ENCODE results near the gene TRIM7.

The TRIM7 gene

DNA sequence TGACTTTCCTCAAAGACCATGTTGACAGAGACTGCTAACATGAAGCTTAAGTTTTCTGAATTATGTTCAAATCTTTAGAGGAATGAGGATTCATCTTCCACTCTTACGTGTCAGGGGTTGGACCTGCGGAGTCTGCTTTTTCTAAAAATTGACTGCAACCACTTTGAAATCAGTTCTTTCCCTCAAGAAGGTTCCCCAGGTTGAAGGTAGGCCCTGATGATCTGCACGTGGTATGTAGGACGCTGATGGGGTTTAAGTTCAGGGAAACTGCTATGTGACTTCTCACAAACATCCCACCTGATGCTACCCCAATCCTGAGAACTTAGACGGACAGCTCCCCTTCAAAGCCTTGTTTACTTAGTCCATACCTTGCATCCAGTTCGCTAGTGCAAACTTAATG, 31.5 kb upstream of the TRIM7 start:
- H3K4me3 ChIP-seq (ENCODE audit: low read depth, low read length) = no peak overlapping the region
- no peak for DNase-seq (ENCODE audit: low read depth)
- TF ChIP-seq, protein P1, sequence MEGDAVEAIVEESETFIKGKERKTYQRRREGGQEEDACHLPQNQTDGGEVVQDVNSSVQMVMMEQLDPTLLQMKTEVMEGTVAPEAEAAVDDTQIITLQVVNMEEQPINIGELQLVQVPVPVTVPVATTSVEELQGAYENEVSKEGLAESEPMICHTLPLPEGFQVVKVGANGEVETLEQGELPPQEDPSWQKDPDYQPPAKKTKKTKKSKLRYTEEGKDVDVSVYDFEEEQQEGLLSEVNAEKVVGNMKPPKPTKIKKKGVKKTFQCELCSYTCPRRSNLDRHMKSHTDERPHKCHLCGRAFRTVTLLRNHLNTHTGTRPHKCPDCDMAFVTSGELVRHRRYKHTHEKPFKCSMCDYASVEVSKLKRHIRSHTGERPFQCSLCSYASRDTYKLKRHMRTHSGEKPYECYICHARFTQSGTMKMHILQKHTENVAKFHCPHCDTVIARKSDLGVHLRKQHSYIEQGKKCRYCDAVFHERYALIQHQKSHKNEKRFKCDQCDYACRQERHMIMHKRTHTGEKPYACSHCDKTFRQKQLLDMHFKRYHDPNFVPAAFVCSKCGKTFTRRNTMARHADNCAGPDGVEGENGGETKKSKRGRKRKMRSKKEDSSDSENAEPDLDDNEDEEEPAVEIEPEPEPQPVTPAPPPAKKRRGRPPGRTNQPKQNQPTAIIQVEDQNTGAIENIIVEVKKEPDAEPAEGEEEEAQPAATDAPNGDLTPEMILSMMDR (conservative IDR thresholded peaks at IDR 0.05; ENCODE audit: low read depth, low read length) = no peak

DNA sequence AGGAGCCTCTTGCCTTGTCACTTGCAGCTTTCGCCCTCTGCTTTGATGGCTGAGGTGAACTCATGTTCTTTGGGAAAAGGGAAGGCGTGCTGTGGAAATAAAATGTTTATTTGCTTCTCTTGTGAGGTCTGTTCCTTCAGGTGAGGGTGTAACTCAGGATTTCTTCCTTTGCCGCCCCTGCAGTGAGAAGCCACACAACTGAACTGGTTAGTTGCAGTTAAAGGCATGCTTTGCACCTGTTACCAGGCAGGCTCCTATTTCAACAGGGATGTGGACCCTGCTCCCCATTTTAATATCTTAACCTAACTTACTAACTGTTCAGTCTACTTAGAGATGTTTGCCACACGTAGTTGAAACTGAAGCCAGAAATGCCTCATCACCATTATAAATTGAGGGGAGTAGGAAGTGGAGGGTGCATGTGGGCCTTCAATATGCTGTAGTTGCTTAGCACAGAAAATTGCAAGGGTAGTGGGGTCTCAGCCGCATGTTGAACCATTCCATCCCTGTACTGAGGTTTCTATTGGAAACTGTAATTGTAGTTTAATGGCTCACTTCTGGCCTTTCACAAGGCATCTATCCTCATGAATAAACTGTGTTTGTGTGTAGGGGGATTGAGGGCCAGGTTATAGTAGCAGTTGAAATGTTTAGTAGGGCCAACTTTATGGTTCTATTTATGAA, 30.8 kb upstream of the TRIM7 start:
- no peak for DNase-seq (ENCODE audit: low read depth)
- TF ChIP-seq, protein P1 (conservative IDR thresholded peaks at IDR 0.05; ENCODE audit: low read depth, low read length) = no peak
- no peak overlapping the region for H3K4me3 ChIP-seq (ENCODE audit: low read depth, low read length)

DNA sequence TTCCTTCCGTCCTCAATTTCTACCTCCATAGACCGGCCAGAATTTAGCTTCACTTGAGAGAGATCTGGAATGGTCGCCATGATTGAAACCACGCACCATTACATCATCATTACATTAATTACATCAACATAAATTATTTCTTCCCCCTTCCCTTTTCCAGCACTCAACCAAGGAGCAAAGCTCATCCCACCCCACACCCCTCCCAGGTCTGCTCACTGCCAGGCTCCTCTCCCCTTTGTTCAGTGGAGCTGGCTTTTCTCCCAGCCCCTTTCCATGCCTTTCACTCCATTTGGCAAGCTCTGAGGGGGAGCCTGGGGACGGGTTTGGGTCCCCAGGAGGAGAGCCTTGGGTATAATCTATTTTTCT, 30.3 kb upstream of the TRIM7 start:
- DNase-seq (ENCODE audit: low read depth) = no peak
- no peak overlapping the region for H3K4me3 ChIP-seq (ENCODE audit: low read depth, low read length)
- TF ChIP-seq, protein P1 (conservative IDR thresholded peaks at IDR 0.05; ENCODE audit: low read depth, low read length) = no peak

DNA sequence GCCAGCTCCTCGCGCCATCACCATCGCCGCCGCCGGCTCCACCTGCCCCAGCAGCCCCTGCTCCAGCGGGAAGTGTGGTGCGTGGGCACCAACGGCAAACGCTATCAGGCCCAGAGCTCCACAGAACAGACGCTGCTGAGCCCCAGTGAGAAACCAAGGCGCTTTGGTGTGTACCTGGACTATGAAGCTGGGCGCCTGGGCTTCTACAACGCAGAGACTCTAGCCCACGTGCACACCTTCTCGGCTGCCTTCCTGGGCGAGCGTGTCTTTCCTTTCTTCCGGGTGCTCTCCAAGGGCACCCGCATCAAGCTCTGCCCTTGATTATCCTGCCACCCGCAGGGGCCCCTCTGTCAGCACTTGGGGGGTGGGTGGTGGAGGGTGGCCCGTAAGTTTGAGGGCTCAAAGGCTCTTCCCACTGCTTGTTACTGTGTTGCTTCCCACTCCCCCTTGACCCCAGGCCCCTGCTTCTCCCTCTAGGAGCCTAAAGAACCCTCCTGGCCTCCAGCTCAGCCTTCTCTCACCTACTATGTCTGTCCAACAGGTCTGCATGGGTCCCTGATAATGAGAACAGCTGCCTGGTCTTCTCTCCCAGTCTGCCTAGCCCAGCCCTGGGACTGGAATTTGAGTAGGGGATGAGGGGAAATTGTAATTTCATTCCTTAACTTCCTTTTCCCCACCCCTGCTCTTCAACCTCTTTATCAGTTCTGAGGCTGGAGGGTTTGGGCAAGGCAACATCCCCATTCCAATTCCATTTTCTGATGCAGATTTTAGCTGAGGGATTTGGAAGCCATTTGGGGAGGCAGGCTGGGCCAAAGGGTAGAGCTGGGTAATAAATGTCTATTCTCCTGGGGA, 29.7 kb upstream of the TRIM7 start:
- no peak for DNase-seq (ENCODE audit: low read depth)
- TF ChIP-seq, protein P1 (conservative IDR thresholded peaks at IDR 0.05; ENCODE audit: low read depth, low read length) = no peak
- H3K4me3 ChIP-seq (ENCODE audit: low read depth, low read length) = no peak overlapping the region

DNA sequence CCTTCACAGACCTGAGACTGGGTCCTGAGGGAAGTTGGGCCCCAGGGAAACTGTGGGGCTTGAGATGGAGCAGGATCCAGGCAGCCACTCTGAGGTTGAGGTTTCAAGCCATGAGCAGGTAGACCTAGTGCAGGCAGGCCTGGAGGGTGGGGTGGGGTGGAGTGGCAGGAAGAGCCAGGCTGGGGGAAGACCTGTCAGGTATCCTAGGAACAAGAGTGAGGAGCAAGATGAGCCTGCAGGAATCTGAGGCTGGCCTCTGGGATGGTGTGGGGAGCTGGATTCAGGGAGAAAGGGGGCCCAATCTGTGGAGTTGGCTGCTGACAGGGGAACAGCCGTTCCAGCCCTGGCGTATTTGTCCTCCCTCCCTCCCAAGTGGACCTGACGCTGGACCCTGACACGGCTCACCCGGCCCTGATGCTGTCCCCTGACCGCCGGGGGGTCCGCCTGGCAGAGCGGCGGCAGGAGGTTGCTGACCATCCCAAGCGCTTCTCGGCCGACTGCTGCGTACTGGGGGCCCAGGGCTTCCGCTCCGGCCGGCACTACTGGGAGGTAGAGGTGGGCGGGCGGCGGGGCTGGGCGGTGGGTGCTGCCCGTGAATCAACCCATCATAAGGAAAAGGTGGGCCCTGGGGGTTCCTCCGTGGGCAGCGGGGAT, 28.9 kb upstream of the TRIM7 start:
- no peak for DNase-seq (ENCODE audit: low read depth)
- TF ChIP-seq, protein P1 (conservative IDR thresholded peaks at IDR 0.05; ENCODE audit: low read depth, low read length) = no peak
- no peak overlapping the region for H3K4me3 ChIP-seq (ENCODE audit: low read depth, low read length)

DNA sequence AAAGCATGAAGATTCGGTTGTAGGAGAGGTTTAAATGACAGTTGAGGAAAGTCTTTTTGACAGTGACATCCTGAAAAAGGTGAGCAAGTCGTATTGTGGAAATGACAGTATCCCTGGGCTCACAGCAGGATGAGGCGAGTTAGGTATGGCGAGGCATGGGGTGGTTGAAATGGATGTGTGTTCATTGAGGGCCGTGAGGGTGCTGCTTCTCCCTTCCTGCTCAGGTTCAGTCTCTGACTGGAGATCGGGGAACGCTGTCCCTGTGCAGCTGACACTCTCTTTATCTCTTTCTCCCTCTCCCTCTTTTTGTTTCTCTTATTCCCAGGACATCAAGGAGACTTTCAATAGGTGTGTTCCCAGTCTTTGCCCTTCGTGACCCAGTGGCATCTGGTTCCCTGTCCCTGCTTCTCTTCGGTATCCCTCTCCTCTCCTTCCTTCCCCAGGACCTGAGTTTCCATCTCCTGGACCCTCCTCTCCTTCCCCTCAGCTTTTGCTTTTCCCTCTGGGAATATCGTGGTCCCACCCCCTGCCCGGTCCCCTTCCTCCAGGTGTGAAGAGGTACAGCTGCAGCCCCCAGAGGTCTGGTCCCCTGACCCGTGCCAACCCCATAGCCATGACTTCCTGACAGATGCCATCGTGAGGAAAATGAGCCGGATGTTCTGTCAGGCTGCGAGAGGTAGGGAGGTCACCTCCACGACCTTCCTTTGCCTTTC, 28.2 kb upstream of the TRIM7 start:
- TF ChIP-seq, protein P1 (conservative IDR thresholded peaks at IDR 0.05; ENCODE audit: low read depth, low read length) = no peak
- no peak overlapping the region for H3K4me3 ChIP-seq (ENCODE audit: low read depth, low read length)
- DNase-seq (ENCODE audit: low read depth) = no peak
